Erythroblast (primary cell): Measurements from ENCODE around the gene MMP27.

Source experiments
- GATA1 ChIP-seq: IDR thresholded peaks from 2 replicates; pipeline ENCODE4 v1.6.1; 2011; ENCODE audit warnings: low read depth, mild to moderate bottlenecking, control low read depth, low read length, moderate library complexity
- POLR2A ChIP-seq: IDR thresholded peaks from 2 replicates; pipeline ENCODE4 v1.6.1; 2011; ENCODE audit warnings: mild to moderate bottlenecking, low read length

GRCh38 chr11:102716527-102716926 lies 11.0 kb upstream of the MMP27 start:
- TF ChIP-seq POLR2A (no peak), GATA1 (no peak)
